Activated T-cell treated with anti-CD3 and anti-CD28 coated beads, Interleukin-2, amount 50 U/mL, for 72 hours (primary cell): ENCODE measurements around the gene GABBR2. TPM values are rescaled to one million over a fixed set of nuclear protein-coding genes. Genes with fewer than 3 reads are reported as not detected.
"Not testable (repeated sequence)": the region's sequence is repeated elsewhere in the genome, so short reads cannot be mapped to it uniquely, and the experiment has no call there.

Source experiments
- ATAC-seq, 2 donors: fragments of 150-1000 bp; cut with Tn5 transposase; replicated peaks in 1 of 2; 2 replicates each; pipeline ENCODE4 v1.10.0; 2021; ENCODE audit warnings: moderate library complexity in 2 of 2, mild to moderate bottlenecking in 1 of 2
- DNase-seq, 2 donors: peaks; one replicate each; pipeline ENCODE4 v3.0.0; 2021 to 2022; ENCODE audit warnings: mixed read lengths in 1 of 2
- H3K27ac Mint-ChIP-seq: one replicate; pipeline ENCODE4 v1.8.0; 2022; ENCODE audit warnings: mild to moderate bottlenecking, moderate library complexity, mixed read lengths
- H3K27me3 Mint-ChIP-seq: one replicate; pipeline ENCODE4 v1.8.0; 2022; ENCODE audit warnings: low read depth, mixed read lengths
- H3K36me3 Mint-ChIP-seq, 2 donors: one replicate each; pipeline ENCODE4 v1.8.0; 2022; ENCODE audit warnings: mixed read lengths in 2 of 2, mild to moderate bottlenecking in 1 of 2; ENCODE audit not compliant: insufficient read depth in 2 of 2
- H3K4me1 Mint-ChIP-seq: one replicate; pipeline ENCODE4 v1.8.0; 2022; ENCODE audit warnings: low read depth, mixed read lengths
- H3K4me3 Mint-ChIP-seq, 2 donors: one replicate each; pipeline ENCODE4 v1.8.0; 2022; ENCODE audit warnings: mild to moderate bottlenecking in 2 of 2, mixed read lengths in 2 of 2, moderate library complexity in 2 of 2
- H3K9me3 Mint-ChIP-seq, 2 donors: one replicate each; pipeline ENCODE4 v1.8.0; 2022; ENCODE audit warnings: mixed read lengths in 2 of 2
- total RNA-seq, 2 donors: library from RNA; stranded (reverse); gene quantifications; one replicate each; pipeline ENCODE4 v1.2.3, GENCODE V29; 2022

Gene GABBR2
- total RNA-seq, 2 donors from 2014 or later: not detected

GRCh38 chr9:98287384-98287783, 421.4 kb downstream of the GABBR2 start:
- no peak overlapping the region for H3K27ac Mint-ChIP-seq
- H3K4me3 Mint-ChIP-seq: no peak overlapping the region
- no peaks in the 10 kb centered on the region for H3K36me3 Mint-ChIP-seq
- no peaks in the 10 kb centered on the region for H3K4me1 Mint-ChIP-seq
- no peak for ATAC-seq
- DNase-seq: no peak
- H3K9me3 Mint-ChIP-seq: no peaks in the 10 kb centered on the region
- H3K27me3 Mint-ChIP-seq: no peaks in the 10 kb centered on the region

DNA sequence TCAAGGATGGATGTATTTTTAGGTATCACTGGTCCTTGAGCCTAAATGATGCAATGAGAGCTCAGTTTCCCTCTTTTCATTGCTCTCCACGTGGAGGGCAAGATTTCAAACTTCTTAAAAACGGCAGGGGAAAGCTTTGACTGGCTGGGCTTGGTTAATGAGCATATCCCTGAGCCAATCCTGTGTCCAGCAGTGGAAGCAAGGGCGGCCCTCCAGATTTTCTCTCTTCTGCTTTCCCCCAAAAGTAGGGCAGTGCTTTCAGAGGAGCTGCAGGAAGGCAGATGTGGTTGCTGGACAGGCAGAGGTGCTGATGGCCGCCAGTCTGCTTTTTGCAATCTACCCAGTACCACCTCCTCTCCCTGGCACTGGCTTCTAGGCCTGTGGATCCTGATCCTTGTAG, 423.3 kb downstream of the GABBR2 start:
- Mint-ChIP-seq H3K9me3 (no peaks in the 10 kb centered on the region), H3K36me3 (no peaks in the 10 kb centered on the region), H3K4me3 (no peak overlapping the region), H3K27me3 (peaks cover 11% of the 10 kb centered on the region), H3K4me1 (no peaks in the 10 kb centered on the region), H3K27ac (no peak overlapping the region)
- ATAC-seq: no peak
- no peak for DNase-seq

DNA sequence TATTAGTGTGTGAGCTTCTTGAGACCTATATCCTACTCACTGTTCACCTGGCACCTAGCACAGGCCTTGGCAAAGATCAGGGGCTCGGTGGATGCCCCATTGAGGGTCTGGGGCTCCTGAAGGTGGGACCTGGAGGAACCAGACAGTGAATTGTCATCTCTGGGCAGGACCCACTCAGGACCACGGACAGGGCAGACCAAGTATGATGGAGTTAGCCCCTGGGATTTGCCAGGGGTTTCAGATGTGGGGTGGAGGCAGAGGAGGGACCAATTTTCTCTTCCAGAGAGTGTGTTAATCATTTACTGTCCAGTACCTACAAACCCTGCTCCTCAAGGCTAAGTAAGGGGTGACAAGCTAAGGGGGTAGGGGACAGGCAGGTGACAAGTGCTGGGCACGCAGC, 424.0 kb downstream of the GABBR2 start:
- no peak overlapping the region for H3K4me3 Mint-ChIP-seq
- DNase-seq (no peak), ATAC-seq (no peak)
- no peaks in the 10 kb centered on the region for H3K9me3 Mint-ChIP-seq
- H3K27ac Mint-ChIP-seq: no peak overlapping the region
- H3K27me3 Mint-ChIP-seq: peaks cover 16% of the 10 kb centered on the region
- H3K36me3 Mint-ChIP-seq: no peaks in the 10 kb centered on the region
- no peaks in the 10 kb centered on the region for H3K4me1 Mint-ChIP-seq

GRCh38 chr9:98283143-98283542, 425.6 kb downstream of the GABBR2 start:
- DNase-seq, H3K4me1 Mint-ChIP-seq, H3K4me3 Mint-ChIP-seq, ATAC-seq, H3K36me3 Mint-ChIP-seq, H3K9me3 Mint-ChIP-seq, H3K27ac Mint-ChIP-seq: not testable (repeated sequence)
- peaks cover 18% of the 10 kb centered on the region for H3K27me3 Mint-ChIP-seq

- H3K4me1 Mint-ChIP-seq: no peaks in the 10 kb centered on the region
- peaks cover 22% of the 10 kb centered on the region for H3K27me3 Mint-ChIP-seq
- no peaks in the 10 kb centered on the region for H3K9me3 Mint-ChIP-seq
- no peak overlapping the region for H3K27ac Mint-ChIP-seq
- no peaks in the 10 kb centered on the region for H3K36me3 Mint-ChIP-seq
- ATAC-seq (no peak), DNase-seq (no peak)
- no peak overlapping the region for H3K4me3 Mint-ChIP-seq
Measured at GRCh38 chr9:98281281-98281680, 427.5 kb downstream of the GABBR2 start.

GRCh38 chr9:98280574-98280973, 428.2 kb downstream of the GABBR2 start:
- H3K27ac Mint-ChIP-seq: no peak overlapping the region
- H3K36me3 Mint-ChIP-seq: no peaks in the 10 kb centered on the region
- no peaks in the 10 kb centered on the region for H3K4me1 Mint-ChIP-seq
- ATAC-seq: no peak
- peaks cover 23% of the 10 kb centered on the region for H3K27me3 Mint-ChIP-seq
- H3K4me3 Mint-ChIP-seq: no peak overlapping the region
- no peak for DNase-seq
- no peaks in the 10 kb centered on the region for H3K9me3 Mint-ChIP-seq

DNA sequence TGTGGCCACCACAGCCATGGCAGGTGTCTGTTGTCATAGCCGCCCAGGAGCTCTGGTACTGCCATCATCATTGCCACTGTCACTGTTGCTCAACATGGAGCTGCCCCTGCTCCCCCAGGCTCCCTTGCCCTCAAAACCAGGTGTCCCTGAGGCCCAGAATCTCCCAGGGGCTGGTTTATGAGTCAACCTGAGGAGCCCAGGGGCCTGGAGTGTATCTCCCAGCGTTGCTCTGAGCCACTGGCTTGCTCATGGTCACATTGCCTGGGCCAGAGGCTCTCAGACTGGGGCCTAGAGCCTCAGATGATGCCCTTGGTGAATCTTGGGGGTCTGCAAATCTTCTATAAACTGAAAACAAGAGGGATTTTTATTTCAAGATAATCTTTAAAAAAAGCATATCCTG, 428.6 kb downstream of the GABBR2 start:
- no peaks in the 10 kb centered on the region for H3K9me3 Mint-ChIP-seq
- no peaks in the 10 kb centered on the region for H3K4me1 Mint-ChIP-seq
- H3K27me3 Mint-ChIP-seq: peaks cover 23% of the 10 kb centered on the region
- ATAC-seq (no peak), DNase-seq (no peak)
- no peaks in the 10 kb centered on the region for H3K36me3 Mint-ChIP-seq
- H3K27ac Mint-ChIP-seq: no peak overlapping the region
- H3K4me3 Mint-ChIP-seq: no peak overlapping the region

- Mint-ChIP-seq H3K9me3 (no peaks in the 10 kb centered on the region), H3K27me3 (peaks cover 22% of the 10 kb centered on the region), H3K4me3 (no peak overlapping the region), H3K27ac (no peak overlapping the region), H3K36me3 (no peaks in the 10 kb centered on the region), H3K4me1 (no peaks in the 10 kb centered on the region)
- ATAC-seq (no peak), DNase-seq (no peak)
Measured at GRCh38 chr9:98276907-98277469, 431.7 kb downstream of the GABBR2 start.

GRCh38 chr9:98275159-98275558, 433.6 kb downstream of the GABBR2 start:
- Mint-ChIP-seq H3K27ac (no peak overlapping the region), H3K4me1 (no peaks in the 10 kb centered on the region), H3K27me3 (peaks cover 20% of the 10 kb centered on the region), H3K4me3 (no peak overlapping the region), H3K9me3 (no peaks in the 10 kb centered on the region), H3K36me3 (no peaks in the 10 kb centered on the region)
- ATAC-seq: no peak
- no peak for DNase-seq

GRCh38 chr9:98272083-98272482, 436.7 kb downstream of the GABBR2 start:
- ATAC-seq: no peak
- H3K4me3 Mint-ChIP-seq: no peak overlapping the region
- H3K36me3 Mint-ChIP-seq: no peaks in the 10 kb centered on the region

GRCh38 chr9:98271479-98271878, 437.3 kb downstream of the GABBR2 start:
- Mint-ChIP-seq H3K36me3 (no peaks in the 10 kb centered on the region), H3K27me3 (peaks cover 24% of the 10 kb centered on the region), H3K4me1 (no peaks in the 10 kb centered on the region), H3K9me3 (no peaks in the 10 kb centered on the region), H3K27ac (no peak overlapping the region), H3K4me3 (no peak overlapping the region)
- DNase-seq (no peak), ATAC-seq (no peak)

More at GRCh38 chr9:98272083-98272482, 436.7 kb downstream of the GABBR2 start:
- H3K4me1 Mint-ChIP-seq: no peaks in the 10 kb centered on the region
- H3K9me3 Mint-ChIP-seq: no peaks in the 10 kb centered on the region
- DNase-seq: no peak
- H3K27ac Mint-ChIP-seq: no peak overlapping the region
- peaks cover 27% of the 10 kb centered on the region for H3K27me3 Mint-ChIP-seq

- not testable (repeated sequence) for ATAC-seq, H3K9me3 Mint-ChIP-seq, H3K4me1 Mint-ChIP-seq, H3K36me3 Mint-ChIP-seq, H3K27ac Mint-ChIP-seq, H3K4me3 Mint-ChIP-seq, DNase-seq
- peaks cover 21% of the 10 kb centered on the region for H3K27me3 Mint-ChIP-seq
Measured at GRCh38 chr9:98270284-98270683, 438.5 kb downstream of the GABBR2 start.

DNA sequence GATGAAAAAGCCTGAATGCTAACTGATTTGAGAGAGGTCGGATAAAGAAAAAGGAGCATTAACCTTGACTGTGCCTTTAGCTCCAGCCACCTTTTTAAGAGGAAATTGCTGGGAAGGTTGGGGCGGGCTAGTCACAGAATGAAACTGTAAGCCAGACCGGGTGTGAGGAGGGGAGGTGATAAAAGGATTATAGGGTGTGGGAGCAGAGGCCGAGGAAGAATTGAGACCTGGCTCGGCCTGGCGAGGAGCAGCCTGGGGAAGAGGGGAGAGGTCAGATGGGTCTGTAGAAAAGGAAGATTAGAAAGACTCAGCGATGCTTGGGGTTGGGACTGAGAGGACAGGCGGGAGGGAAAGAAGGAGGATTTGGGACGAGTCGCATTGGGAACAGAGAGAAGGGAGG, 439.1 kb downstream of the GABBR2 start:
- peaks cover 21% of the 10 kb centered on the region for H3K27me3 Mint-ChIP-seq
- H3K27ac Mint-ChIP-seq, H3K4me3 Mint-ChIP-seq, DNase-seq, H3K4me1 Mint-ChIP-seq, H3K9me3 Mint-ChIP-seq, ATAC-seq, H3K36me3 Mint-ChIP-seq: not testable (repeated sequence)

DNA sequence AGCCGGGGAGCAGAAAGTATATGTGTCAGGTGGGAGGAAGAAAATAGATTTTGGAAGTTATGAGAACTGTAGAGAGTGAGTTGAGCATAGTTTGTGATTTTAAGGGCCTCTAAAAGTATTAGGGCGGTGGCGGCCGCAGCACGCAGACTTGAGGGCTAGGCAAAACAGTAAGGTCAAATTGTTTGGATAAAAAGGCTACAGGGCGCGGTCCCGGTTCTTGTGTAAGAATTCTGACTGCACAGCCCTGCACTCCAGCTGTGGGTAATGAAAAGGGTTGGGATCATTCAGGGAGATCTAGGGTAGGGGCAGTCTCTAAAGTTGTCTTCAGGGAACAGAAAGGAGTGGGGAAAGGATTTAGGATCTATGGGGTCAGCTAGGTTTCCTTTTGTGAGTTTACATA, 441.2 kb downstream of the GABBR2 start:
- H3K36me3 Mint-ChIP-seq, H3K9me3 Mint-ChIP-seq, ATAC-seq, DNase-seq, H3K4me3 Mint-ChIP-seq, H3K27ac Mint-ChIP-seq, H3K4me1 Mint-ChIP-seq: not testable (repeated sequence)
- peaks cover 21% of the 10 kb centered on the region for H3K27me3 Mint-ChIP-seq
